Endothelial cell of umbilical vein (primary cell): ENCODE data around the gene CCDC69. TPM values are rescaled to one million over a fixed set of nuclear protein-coding genes. Genes with fewer than 3 reads are reported as not detected.

Experiments
- BruUV-seq: library from RNA; stranded (reverse); fragments of 400-500 nt; replicated peaks from 2 replicates; lab custom pipeline; 2021; lab: Mats Ljungman, UMichigan
- CTCF ChIA-PET: fragments of 300-600, 350-600 bp; sonication (Branson Sonifier 250); formaldehyde crosslinking; loops from one replicate; lab custom pipeline; 2021; ENCODE audit warnings: antibody characterized with exemption, inconsistent platforms; lab: Charles Lee
- POLR2A ChIA-PET: fragments of 300-600, 350-600 bp; sonication (Branson Sonifier 250); formaldehyde crosslinking; loops from one replicate; lab custom pipeline; 2021; ENCODE audit warnings: antibody characterized with exemption, inconsistent platforms; lab: Charles Lee
- DNase-seq: peaks from one replicate; pipeline ENCODE4 v3.0.0-alpha.2; 2011; ENCODE audit warnings: low read depth, low spot score
- FAIRE-seq: peaks from 2 replicates; lab custom pipeline; 2011; peaks lifted over from hg19 to GRCh38; lab: Jason Lieb, UNC
- H2AFZ ChIP-seq: 2 replicates; pipeline ENCODE4 v1.6.0; 2012; ENCODE audit warnings: low read depth, low read length, control low read depth, inconsistent platforms
- H3K27ac ChIP-seq: 2 replicates; pipeline ENCODE4 v1.5.1; 2011; ENCODE audit warnings: low read depth, mild to moderate bottlenecking, control low read depth, low read length, moderate library complexity; ENCODE audit not compliant: insufficient read depth
- H3K27me3 ChIP-seq, 2 experiments: 2 replicates each; pipeline versions ENCODE4 v1.6.0 to v1.6.1; 2011; ENCODE audit warnings: low read length in 2 of 2, mixed read lengths in 1 of 2; ENCODE audit not compliant: control insufficient read depth in 2 of 2, insufficient read depth in 2 of 2
- H3K36me3 ChIP-seq, 2 experiments: 2 replicates in 1 of 2; 3 replicates in 1 of 2; pipeline ENCODE4 v1.5.1; 2011; ENCODE audit warnings: low read length in 2 of 2, mild to moderate bottlenecking in 1 of 2, moderate library complexity in 1 of 2; ENCODE audit not compliant: control insufficient read depth in 2 of 2, insufficient read depth in 2 of 2; ENCODE audit errors: extremely low read depth in 1 of 2
- H3K4me1 ChIP-seq: 3 replicates; pipeline ENCODE4 v1.5.1; 2011; ENCODE audit warnings: mild to moderate bottlenecking, low read length; ENCODE audit not compliant: control insufficient read depth, insufficient read depth; ENCODE audit errors: extremely low read depth
- H3K4me2 ChIP-seq: 2 replicates; pipeline ENCODE4 v1.6.1; 2011; ENCODE audit warnings: low read length, control low read depth, mixed read lengths; ENCODE audit not compliant: insufficient read depth
- H3K4me3 ChIP-seq, 3 experiments: fragments of 200-600 bp in 1 of 3; sonication (generic), shearing (Covaris generic) in 1 of 3; replicated peaks in 1 of 3; 2 replicates each; pipeline ENCODE4 v1.5.1; 2011 to 2016; ENCODE audit warnings: control low read depth in 3 of 3, low read length in 3 of 3, mild to moderate bottlenecking in 2 of 3, inconsistent platforms in 1 of 3, low read depth in 1 of 3, moderate library complexity in 1 of 3; ENCODE audit not compliant: insufficient read depth in 1 of 3
- H3K79me2 ChIP-seq: 2 replicates; pipeline ENCODE4 v1.6.0; 2012; ENCODE audit warnings: low read length, inconsistent platforms; ENCODE audit not compliant: control insufficient read depth, insufficient read depth
- H3K9ac ChIP-seq: replicated peaks from 2 replicates; pipeline ENCODE3; 2011; ENCODE audit warnings: low read length, control low read depth; ENCODE audit not compliant: insufficient read depth; ENCODE audit errors: extremely low read depth
- H3K9me1 ChIP-seq: replicated peaks from 3 replicates; pipeline ENCODE4 v1.6.0; 2011; ENCODE audit warnings: mild to moderate bottlenecking, low read length; ENCODE audit not compliant: control insufficient read depth, insufficient read depth; ENCODE audit errors: extremely low read depth
- H3K9me3 ChIP-seq: replicated peaks from 2 replicates; pipeline ENCODE4 v1.5.1; 2012; ENCODE audit warnings: low read length, inconsistent platforms; ENCODE audit not compliant: control insufficient read depth, insufficient read depth
- H4K20me1 ChIP-seq: replicated peaks from 2 replicates; pipeline ENCODE3; 2011; ENCODE audit warnings: mild to moderate bottlenecking, low read length; ENCODE audit not compliant: control insufficient read depth, insufficient read depth; ENCODE audit errors: extremely low read depth
- EZH2 ChIP-seq: IDR thresholded peaks from 2 replicates; pipeline ENCODE4 v1.6.1; 2012; ENCODE audit warnings: borderline replicate concordance, low read depth, mild to moderate bottlenecking, moderate library complexity, low read length, inconsistent platforms; ENCODE audit not compliant: severe bottlenecking
- FOS ChIP-seq: IDR thresholded peaks from 2 replicates; pipeline ENCODE4 v1.6.1; 2011; ENCODE audit warnings: mild to moderate bottlenecking, low read length, moderate library complexity, borderline replicate concordance; ENCODE audit not compliant: insufficient read depth
- GATA2 ChIP-seq: IDR thresholded peaks from 2 replicates; pipeline ENCODE4 v1.7.0; 2011; ENCODE audit warnings: low read depth, mild to moderate bottlenecking, moderate library complexity, mixed read lengths, low read length; ENCODE audit not compliant: insufficient read length, insufficient read depth
- JUN ChIP-seq: IDR thresholded peaks from 2 replicates; pipeline ENCODE4 v1.6.1; 2011; ENCODE audit warnings: borderline replicate concordance, low read depth; ENCODE audit not compliant: insufficient read length, insufficient read depth
- MYC ChIP-seq: IDR thresholded peaks from one replicate; pipeline ENCODE4 v1.6.1; 2011; ENCODE audit warnings: mild to moderate bottlenecking, low read depth, low read length
- POLR2A ChIP-seq: IDR thresholded peaks from 2 replicates; pipeline ENCODE4 v1.6.1; 2012; ENCODE audit warnings: low read depth, mild to moderate bottlenecking, control low read depth, low read length
- POLR2AphosphoS5 ChIP-seq: IDR thresholded peaks from 2 replicates; pipeline ENCODE4 v1.6.1; 2012; ENCODE audit warnings: low read depth, mild to moderate bottlenecking, control low read depth, low read length, moderate library complexity; ENCODE audit not compliant: insufficient read depth
- dilution Hi-C: fragments of 300-500 bp; cut with MboI; formaldehyde crosslinking; loops from one replicate; pipeline ENCODE4 v1.15.0; 2019; ENCODE audit warnings: low sequenced_read_pairs; ENCODE audit not compliant: extremely low pct_ligation_motif_present
- intact Hi-C: fragments of 100-400 bp; cut with micrococcal nuclease; formaldehyde crosslinking; loops from one replicate; pipeline ENCODE4 v1.10.0; 2022
- polyA plus RNA-seq, 4 experiments: library from polyadenylated mRNA; depleted of rRNA in 3 of 4; stranded (reverse) in 3 of 4; unstranded in 1 of 4; fragments of >200 nt; gene quantifications; 2 replicates each; pipeline versions ENCODE4 v1.2.1 to v1.2.3, GENCODE V29; 2011 to 2012; ENCODE audit warnings: missing spikeins in 1 of 4
- total RNA-seq: library from RNA; stranded (reverse); gene quantifications from 2 replicates; pipeline ENCODE4 v1.2.3, GENCODE V29; 2021
- TF ChIP-seq, protein P1 (sequence below), 2 donors: IDR thresholded peaks; 1 replicate in 1 of 2; 2 replicates in 1 of 2; pipeline ENCODE4 v1.5.1; 2011; ENCODE audit warnings: low read length in 2 of 2, mild to moderate bottlenecking in 2 of 2, moderate library complexity in 2 of 2, control low read depth in 1 of 2, inconsistent platforms in 1 of 2, low read depth in 1 of 2; ENCODE audit not compliant: insufficient read depth in 1 of 2; ENCODE audit errors: extremely low read depth in 1 of 2
- TF ChIP-seq, protein P2 (sequence below): IDR thresholded peaks from 2 replicates; pipeline ENCODE4 v1.6.1; 2011; ENCODE audit not compliant: insufficient read depth, insufficient read length

CCDC69 gene
- total and polyA plus RNA-seq, 2 donors (not counting 3 experiments of a cell fraction or from before 2014, with no cell fraction given) = 4.1 to 4.5 TPM

DNA sequence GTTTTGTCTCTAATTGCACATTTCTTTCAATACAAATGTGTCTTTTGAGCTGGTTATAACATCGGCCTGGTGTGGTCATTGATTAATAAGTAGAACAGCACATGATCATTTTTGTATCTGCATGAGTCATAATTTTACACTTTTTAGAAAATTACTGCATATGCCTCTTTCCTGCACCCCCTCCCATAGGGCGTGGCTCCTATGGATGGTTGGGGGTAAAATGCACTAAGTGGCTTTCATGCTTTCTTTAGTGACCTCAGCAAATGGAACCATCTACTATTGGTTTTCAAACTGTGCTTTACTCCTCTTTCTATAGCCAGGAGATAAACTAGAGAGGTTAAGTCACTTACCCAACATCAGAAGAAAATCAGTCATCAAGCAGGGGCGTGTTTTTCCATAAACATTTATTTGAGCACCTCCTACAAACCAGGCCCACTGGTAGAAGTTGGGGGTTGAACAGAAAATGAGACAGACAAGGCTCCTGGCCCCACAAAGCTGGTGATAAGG is 70.1 kb downstream of the CCDC69 start:
- ChIA-PET POLR2A (no interaction called here), CTCF (interaction anchor here (1.1 to 2.2 kb wide), 3 partner anchors 11 to 27 kb away, joined by 4 to 13 read pairs (median 6); no protein-coding TSS in a partner anchor)

More for the DNA sequence above, 70.1 kb downstream of the CCDC69 start:
- DNase-seq (no peak), FAIRE-seq (no peak)
- H3K4me2 ChIP-seq = no peak overlapping the region
- no peak overlapping the region for H2AFZ ChIP-seq
- no peak overlapping the region for H3K27ac ChIP-seq
- H3K36me3 ChIP-seq = peaks cover 0 to 3% of the 10 kb centered on the region in 2 experiments
- peaks cover 6% of the 10 kb centered on the region for H4K20me1 ChIP-seq
- H3K27me3 ChIP-seq = no peaks in the 10 kb centered on the region
- no peaks in the 10 kb centered on the region for H3K9me3 ChIP-seq
- H3K4me3 ChIP-seq = no peak overlapping the region
- no TSS peak for BruUV-seq
- TF ChIP-seq MYC (no peak), POLR2AphosphoS5 (no peak), FOS (no peak), POLR2A (no peak), JUN (no peak), EZH2 (no peak), GATA2 (no peak)
- TF ChIP-seq, protein P1, sequence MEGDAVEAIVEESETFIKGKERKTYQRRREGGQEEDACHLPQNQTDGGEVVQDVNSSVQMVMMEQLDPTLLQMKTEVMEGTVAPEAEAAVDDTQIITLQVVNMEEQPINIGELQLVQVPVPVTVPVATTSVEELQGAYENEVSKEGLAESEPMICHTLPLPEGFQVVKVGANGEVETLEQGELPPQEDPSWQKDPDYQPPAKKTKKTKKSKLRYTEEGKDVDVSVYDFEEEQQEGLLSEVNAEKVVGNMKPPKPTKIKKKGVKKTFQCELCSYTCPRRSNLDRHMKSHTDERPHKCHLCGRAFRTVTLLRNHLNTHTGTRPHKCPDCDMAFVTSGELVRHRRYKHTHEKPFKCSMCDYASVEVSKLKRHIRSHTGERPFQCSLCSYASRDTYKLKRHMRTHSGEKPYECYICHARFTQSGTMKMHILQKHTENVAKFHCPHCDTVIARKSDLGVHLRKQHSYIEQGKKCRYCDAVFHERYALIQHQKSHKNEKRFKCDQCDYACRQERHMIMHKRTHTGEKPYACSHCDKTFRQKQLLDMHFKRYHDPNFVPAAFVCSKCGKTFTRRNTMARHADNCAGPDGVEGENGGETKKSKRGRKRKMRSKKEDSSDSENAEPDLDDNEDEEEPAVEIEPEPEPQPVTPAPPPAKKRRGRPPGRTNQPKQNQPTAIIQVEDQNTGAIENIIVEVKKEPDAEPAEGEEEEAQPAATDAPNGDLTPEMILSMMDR (IDR thresholded peaks at IDR 0.05; ENCODE audit: extremely low read depth in 1 of 2, insufficient read depth in 1 of 2, low read depth in 1 of 2, low read length in 2 of 2) = no peak
- TF ChIP-seq, protein P2, sequence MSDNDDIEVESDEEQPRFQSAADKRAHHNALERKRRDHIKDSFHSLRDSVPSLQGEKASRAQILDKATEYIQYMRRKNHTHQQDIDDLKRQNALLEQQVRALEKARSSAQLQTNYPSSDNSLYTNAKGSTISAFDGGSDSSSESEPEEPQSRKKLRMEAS = no peak
- dilution Hi-C loops = no loop called here
- H3K9me1 ChIP-seq = no peaks in the 10 kb centered on the region
- H3K9ac ChIP-seq = no peak overlapping the region
- intact Hi-C loops = no loop called here
- peaks cover 69% of the 10 kb centered on the region for H3K79me2 ChIP-seq
- H3K4me1 ChIP-seq = peaks cover 36% of the 10 kb centered on the region
